ENCODE data around the gene ZNF497.

DNA sequence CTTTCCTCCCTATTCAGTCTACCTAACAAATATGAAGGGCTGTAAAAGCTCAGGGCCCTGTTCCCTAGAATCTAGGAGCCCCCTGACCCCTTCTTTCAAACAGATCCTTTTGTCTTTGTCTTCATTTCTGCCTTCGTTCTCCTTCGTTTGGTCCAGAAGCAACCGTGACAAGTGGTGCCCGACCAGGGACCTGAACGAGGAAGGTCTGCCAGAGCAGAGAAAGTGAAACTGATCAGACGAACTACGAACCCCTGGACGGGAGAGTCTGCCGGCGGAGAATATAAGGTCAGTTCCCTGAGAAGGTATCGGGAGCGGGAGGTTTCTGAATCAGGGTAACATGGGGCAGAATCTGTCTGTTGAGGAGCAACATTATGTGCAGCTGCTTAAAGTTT is 56.6 kb downstream of the ZNF497 start:
- TF ChIP-seq, protein P1, sequence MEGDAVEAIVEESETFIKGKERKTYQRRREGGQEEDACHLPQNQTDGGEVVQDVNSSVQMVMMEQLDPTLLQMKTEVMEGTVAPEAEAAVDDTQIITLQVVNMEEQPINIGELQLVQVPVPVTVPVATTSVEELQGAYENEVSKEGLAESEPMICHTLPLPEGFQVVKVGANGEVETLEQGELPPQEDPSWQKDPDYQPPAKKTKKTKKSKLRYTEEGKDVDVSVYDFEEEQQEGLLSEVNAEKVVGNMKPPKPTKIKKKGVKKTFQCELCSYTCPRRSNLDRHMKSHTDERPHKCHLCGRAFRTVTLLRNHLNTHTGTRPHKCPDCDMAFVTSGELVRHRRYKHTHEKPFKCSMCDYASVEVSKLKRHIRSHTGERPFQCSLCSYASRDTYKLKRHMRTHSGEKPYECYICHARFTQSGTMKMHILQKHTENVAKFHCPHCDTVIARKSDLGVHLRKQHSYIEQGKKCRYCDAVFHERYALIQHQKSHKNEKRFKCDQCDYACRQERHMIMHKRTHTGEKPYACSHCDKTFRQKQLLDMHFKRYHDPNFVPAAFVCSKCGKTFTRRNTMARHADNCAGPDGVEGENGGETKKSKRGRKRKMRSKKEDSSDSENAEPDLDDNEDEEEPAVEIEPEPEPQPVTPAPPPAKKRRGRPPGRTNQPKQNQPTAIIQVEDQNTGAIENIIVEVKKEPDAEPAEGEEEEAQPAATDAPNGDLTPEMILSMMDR (IDR thresholded peaks at IDR 0.05; ENCODE audit: low read depth, low read length, poor library complexity, severe bottlenecking) = no peak
- no peak for TF ChIP-seq EZH2phosphoT487 (IDR thresholded peaks at IDR 0.05; ENCODE audit: borderline replicate concordance, low read length)
